Endometrial microvascular endothelial cells (primary cell): ENCODE measurements around the gene SEMA3E. TPM values are rescaled to one million over a fixed set of nuclear protein-coding genes. Genes with fewer than 3 reads are reported as not detected.

ENCODE experiments used
- in situ Hi-C: cut with HindIII; loops from 2 replicates; pipeline ENCODE4 v1.10.0; 2017; ENCODE audit warnings: low sequenced_read_pairs, low pct_unique_long_range_greater_than_20kb; ENCODE audit errors: inconsistent ontology term
- total RNA-seq: library from RNA; depleted of rRNA; stranded (reverse); fragments of >200 nt; gene quantifications from one replicate; pipeline ENCODE4 v1.2.3, GENCODE V29; 2015; ENCODE audit errors: inconsistent ontology term

SEMA3E gene
- total RNA-seq, 1 donor from 2014 or later = under 0.01 TPM

- in situ Hi-C loops = no loop called here
Measured at GRCh38 chr7:83337050-83337449, 311.9 kb downstream of the SEMA3E start.

GRCh38 chr7:83326223-83326622 is 322.7 kb downstream of the SEMA3E start:
- in situ Hi-C loops = no loop called here

- in situ Hi-C loops = no loop called here
Measured at GRCh38 chr7:83325083-83325482, 323.9 kb downstream of the SEMA3E start.

GRCh38 chr7:83324596-83324995 is 324.3 kb downstream of the SEMA3E start:
- in situ Hi-C loops = no loop called here

GRCh38 chr7:83321011-83321410 is 327.9 kb downstream of the SEMA3E start:
- in situ Hi-C loops = no loop called here

- in situ Hi-C loops = no loop called here
Measured at GRCh38 chr7:83313931-83314330, 335.0 kb downstream of the SEMA3E start.
